HL-60 (cell line): ENCODE measurements around the gene UBA7.

Source experiments
- GABPA ChIP-seq: IDR thresholded peaks from 2 replicates; pipeline ENCODE4 v1.6.1; 2012; ENCODE audit warnings: low read depth
- POLR2AphosphoS5 ChIP-seq: IDR thresholded peaks from 2 replicates; pipeline ENCODE4 v1.6.1; 2012; ENCODE audit warnings: low read depth
- SPI1 ChIP-seq: IDR thresholded peaks from 2 replicates; pipeline ENCODE4 v1.6.1; 2012; ENCODE audit warnings: low read depth, mild to moderate bottlenecking, borderline replicate concordance
- TF ChIP-seq, protein P1 (sequence below): IDR thresholded peaks from one replicate; pipeline ENCODE4 v1.5.1; 2011; ENCODE audit warnings: low read length, control low read depth, inconsistent platforms; ENCODE audit not compliant: insufficient read depth
- TF ChIP-seq, protein P2 (sequence below): IDR thresholded peaks from 2 replicates; pipeline ENCODE4 v1.6.1; 2012; ENCODE audit warnings: low read depth; ENCODE audit not compliant: insufficient replicate concordance

DNA sequence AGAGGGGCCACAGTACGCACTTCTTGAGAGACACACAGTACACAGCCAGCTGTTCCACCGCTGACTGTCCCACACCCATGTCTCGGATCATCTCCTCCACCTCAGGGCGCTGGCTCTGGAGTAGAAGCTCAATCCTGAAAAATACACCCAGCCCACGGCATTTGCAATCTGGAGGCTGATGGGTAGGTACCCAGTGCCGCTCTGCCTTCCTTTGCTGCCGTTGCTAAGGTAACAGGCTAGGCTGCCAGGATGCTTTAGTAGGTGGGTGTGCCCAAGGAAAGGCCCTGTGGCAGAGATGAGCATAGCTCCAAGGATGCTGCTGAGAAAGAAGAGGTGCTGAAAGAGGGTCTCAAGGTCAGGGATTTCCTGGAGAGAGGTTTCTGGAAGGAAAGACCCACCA is 28.1 kb upstream of the UBA7 start:
- TF ChIP-seq, protein P1, sequence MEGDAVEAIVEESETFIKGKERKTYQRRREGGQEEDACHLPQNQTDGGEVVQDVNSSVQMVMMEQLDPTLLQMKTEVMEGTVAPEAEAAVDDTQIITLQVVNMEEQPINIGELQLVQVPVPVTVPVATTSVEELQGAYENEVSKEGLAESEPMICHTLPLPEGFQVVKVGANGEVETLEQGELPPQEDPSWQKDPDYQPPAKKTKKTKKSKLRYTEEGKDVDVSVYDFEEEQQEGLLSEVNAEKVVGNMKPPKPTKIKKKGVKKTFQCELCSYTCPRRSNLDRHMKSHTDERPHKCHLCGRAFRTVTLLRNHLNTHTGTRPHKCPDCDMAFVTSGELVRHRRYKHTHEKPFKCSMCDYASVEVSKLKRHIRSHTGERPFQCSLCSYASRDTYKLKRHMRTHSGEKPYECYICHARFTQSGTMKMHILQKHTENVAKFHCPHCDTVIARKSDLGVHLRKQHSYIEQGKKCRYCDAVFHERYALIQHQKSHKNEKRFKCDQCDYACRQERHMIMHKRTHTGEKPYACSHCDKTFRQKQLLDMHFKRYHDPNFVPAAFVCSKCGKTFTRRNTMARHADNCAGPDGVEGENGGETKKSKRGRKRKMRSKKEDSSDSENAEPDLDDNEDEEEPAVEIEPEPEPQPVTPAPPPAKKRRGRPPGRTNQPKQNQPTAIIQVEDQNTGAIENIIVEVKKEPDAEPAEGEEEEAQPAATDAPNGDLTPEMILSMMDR: no peak
- TF ChIP-seq POLR2AphosphoS5 (no peak), GABPA (no peak), SPI1 (no peak)
- TF ChIP-seq, protein P2, sequence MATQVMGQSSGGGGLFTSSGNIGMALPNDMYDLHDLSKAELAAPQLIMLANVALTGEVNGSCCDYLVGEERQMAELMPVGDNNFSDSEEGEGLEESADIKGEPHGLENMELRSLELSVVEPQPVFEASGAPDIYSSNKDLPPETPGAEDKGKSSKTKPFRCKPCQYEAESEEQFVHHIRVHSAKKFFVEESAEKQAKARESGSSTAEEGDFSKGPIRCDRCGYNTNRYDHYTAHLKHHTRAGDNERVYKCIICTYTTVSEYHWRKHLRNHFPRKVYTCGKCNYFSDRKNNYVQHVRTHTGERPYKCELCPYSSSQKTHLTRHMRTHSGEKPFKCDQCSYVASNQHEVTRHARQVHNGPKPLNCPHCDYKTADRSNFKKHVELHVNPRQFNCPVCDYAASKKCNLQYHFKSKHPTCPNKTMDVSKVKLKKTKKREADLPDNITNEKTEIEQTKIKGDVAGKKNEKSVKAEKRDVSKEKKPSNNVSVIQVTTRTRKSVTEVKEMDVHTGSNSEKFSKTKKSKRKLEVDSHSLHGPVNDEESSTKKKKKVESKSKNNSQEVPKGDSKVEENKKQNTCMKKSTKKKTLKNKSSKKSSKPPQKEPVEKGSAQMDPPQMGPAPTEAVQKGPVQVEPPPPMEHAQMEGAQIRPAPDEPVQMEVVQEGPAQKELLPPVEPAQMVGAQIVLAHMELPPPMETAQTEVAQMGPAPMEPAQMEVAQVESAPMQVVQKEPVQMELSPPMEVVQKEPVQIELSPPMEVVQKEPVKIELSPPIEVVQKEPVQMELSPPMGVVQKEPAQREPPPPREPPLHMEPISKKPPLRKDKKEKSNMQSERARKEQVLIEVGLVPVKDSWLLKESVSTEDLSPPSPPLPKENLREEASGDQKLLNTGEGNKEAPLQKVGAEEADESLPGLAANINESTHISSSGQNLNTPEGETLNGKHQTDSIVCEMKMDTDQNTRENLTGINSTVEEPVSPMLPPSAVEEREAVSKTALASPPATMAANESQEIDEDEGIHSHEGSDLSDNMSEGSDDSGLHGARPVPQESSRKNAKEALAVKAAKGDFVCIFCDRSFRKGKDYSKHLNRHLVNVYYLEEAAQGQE: no peak
